Keratinocyte (primary cell): ENCODE data around the gene AMY1C.
"Not testable (repeated sequence)": the region's sequence is repeated elsewhere in the genome, so short reads cannot be mapped to it uniquely, and the experiment has no call there.

Experiments used
- EZH2 ChIP-seq: IDR thresholded peaks from one replicate; pipeline ENCODE4 v1.6.1; 2012; ENCODE audit warnings: inconsistent platforms, mild to moderate bottlenecking, low read length, moderate library complexity
- TF ChIP-seq, protein P1 (sequence below), 3 experiments: IDR thresholded peaks in 1 of 3; conservative IDR thresholded peaks in 1 of 3; optimal IDR thresholded peaks in 1 of 3; 2 replicates in 2 of 3; 3 replicates in 1 of 3; pipeline versions ENCODE3 to v1.5.1; 2011; ENCODE audit warnings: low read length in 3 of 3, mild to moderate bottlenecking in 3 of 3, moderate library complexity in 2 of 3, control low read depth in 1 of 3, inconsistent platforms in 1 of 3; ENCODE audit not compliant: insufficient read depth in 2 of 3; ENCODE audit errors: extremely low read depth in 1 of 3

DNA sequence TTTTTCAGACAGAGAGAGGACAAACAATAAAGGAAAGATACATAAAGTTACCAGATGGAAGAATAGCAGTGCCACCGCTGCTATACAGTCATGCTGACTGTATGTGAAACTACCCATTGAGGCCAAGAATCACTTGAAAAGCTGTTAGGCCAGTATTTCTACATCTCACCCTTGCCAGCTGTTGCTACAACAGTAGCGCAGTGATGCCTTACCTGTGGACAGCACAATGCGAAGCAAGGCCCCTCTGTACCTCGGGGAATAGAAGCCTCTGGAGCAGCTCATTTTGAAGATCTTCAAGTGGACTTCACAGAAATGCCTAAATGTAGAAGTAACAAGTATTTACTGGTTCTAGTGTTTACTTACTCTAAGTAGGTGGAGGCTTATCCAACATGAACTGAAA lies 49.0 kb upstream of the AMY1C start:
- TF ChIP-seq EZH2: not testable (repeated sequence)
- TF ChIP-seq, protein P1, sequence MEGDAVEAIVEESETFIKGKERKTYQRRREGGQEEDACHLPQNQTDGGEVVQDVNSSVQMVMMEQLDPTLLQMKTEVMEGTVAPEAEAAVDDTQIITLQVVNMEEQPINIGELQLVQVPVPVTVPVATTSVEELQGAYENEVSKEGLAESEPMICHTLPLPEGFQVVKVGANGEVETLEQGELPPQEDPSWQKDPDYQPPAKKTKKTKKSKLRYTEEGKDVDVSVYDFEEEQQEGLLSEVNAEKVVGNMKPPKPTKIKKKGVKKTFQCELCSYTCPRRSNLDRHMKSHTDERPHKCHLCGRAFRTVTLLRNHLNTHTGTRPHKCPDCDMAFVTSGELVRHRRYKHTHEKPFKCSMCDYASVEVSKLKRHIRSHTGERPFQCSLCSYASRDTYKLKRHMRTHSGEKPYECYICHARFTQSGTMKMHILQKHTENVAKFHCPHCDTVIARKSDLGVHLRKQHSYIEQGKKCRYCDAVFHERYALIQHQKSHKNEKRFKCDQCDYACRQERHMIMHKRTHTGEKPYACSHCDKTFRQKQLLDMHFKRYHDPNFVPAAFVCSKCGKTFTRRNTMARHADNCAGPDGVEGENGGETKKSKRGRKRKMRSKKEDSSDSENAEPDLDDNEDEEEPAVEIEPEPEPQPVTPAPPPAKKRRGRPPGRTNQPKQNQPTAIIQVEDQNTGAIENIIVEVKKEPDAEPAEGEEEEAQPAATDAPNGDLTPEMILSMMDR (optimal IDR thresholded peaks at IDR 0.05 in 1 of 3, IDR thresholded peaks at IDR 0.05 in 1 of 3, conservative IDR thresholded peaks at IDR 0.05 in 1 of 3; ENCODE audit: extremely low read depth in 1 of 3, insufficient read depth in 2 of 3, low read length in 3 of 3): not testable (repeated sequence)
